ENCODE measurements around the gene SURF2. TPM values are rescaled to one million over a fixed set of nuclear protein-coding genes. Genes with fewer than 3 reads are reported as not detected.

The SURF2 gene
- polyA plus RNA-seq, 3 donors: 17.5 to 24.7 (median 17.6) TPM

DNA sequence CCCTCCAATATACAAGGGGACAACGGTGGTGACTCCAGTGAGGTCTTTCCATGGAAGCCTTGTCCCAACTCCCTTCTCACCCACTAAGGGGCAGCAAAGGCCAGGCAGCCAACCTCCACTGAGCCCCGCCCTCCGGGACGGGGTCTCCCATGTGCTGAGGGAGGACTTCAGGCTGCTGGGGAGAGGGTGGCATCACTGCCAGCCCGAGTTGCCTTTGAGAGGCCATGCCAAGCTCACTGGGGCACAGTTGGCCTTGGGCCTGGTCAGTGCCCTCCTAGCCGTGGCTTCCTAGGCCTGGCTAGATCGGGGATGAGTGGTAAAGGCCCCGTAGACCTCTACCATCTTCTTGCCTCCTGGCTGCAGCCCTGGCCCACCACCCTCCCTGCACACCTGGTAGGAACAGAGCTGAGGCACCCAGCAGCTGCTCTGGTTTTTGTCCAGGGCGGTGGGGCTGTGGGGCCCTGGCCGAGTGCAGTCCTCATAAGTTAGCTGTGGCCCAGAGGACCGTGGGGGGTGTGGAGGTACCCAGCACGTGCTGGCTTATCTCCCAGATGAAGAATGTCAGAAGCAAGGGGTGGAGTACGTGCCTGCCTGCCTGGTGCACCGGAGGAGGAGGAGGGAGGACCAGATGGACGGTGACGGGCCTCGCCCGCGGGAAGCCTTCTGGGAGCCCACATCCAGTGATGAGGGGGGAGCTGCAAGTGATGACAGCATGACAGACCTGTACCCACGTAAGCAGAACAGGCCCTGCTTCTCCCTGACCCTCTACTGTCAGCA, 3.2 kb downstream of the SURF2 start:
- H2AFZ ChIP-seq (ENCODE audit: insufficient read depth, low read depth, low read length, poor library complexity, severe bottlenecking): no peak overlapping the region
- H3K79me2 ChIP-seq (ENCODE audit: insufficient read depth, low read length): peaks cover 26% of the 10 kb centered on the region
- peak overlapping the region in 6 of 7 donors; percentile 12 to 63 (median 55) for H3K27ac Mint-ChIP-seq
- H3K4me3 ChIP-seq (replicated peaks in 1 of 3; ENCODE audit: low read depth in 2 of 3, low read length in 3 of 3): no peak overlapping the region
- TF ChIP-seq, protein P1, sequence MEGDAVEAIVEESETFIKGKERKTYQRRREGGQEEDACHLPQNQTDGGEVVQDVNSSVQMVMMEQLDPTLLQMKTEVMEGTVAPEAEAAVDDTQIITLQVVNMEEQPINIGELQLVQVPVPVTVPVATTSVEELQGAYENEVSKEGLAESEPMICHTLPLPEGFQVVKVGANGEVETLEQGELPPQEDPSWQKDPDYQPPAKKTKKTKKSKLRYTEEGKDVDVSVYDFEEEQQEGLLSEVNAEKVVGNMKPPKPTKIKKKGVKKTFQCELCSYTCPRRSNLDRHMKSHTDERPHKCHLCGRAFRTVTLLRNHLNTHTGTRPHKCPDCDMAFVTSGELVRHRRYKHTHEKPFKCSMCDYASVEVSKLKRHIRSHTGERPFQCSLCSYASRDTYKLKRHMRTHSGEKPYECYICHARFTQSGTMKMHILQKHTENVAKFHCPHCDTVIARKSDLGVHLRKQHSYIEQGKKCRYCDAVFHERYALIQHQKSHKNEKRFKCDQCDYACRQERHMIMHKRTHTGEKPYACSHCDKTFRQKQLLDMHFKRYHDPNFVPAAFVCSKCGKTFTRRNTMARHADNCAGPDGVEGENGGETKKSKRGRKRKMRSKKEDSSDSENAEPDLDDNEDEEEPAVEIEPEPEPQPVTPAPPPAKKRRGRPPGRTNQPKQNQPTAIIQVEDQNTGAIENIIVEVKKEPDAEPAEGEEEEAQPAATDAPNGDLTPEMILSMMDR (IDR thresholded peaks at IDR 0.05): no peak
- no peak overlapping the region for H3K9ac ChIP-seq (ENCODE audit: insufficient read depth, low read length, poor library complexity, severe bottlenecking)
- peaks cover 0 to 1% (median 0%) of the 10 kb centered on the region in 7 donors for H3K9me3 Mint-ChIP-seq
- no peak overlapping the region for H3K4me3 Mint-ChIP-seq
- no peak overlapping the region for H3K27ac ChIP-seq (ENCODE audit: low read depth in 1 of 2, low read length in 2 of 2)
- peaks cover 37% of the 10 kb centered on the region for H3K4me1 Mint-ChIP-seq
- intact Hi-C loops (cut with micrococcal nuclease): no loop called here
- H3K27me3 ChIP-seq (ENCODE audit: control insufficient read depth in 2 of 2, insufficient read depth in 2 of 2, low read length in 2 of 2): no peaks in the 10 kb centered on the region
- H3K9me3 ChIP-seq (replicated peaks in 1 of 2; ENCODE audit: control insufficient read depth in 1 of 2, insufficient read depth in 1 of 2, low read length in 2 of 2): no peaks in the 10 kb centered on the region
- peaks cover 43 to 56% of the 10 kb centered on the region in 2 donors for H3K36me3 ChIP-seq (replicated peaks in 1 of 2; ENCODE audit: control insufficient read depth in 1 of 2, insufficient read depth in 2 of 2, low read length in 2 of 2)
- peaks cover 51 to 58% of the 10 kb centered on the region in 2 donors for H3K36me3 Mint-ChIP-seq
- DNase-seq: no peak
- H3K4me2 ChIP-seq (replicated peaks; ENCODE audit: extremely low read depth, low read length, poor library complexity, severe bottlenecking): no peak overlapping the region
- 84% methylated on average over 18 of the region's 20 CpGs for WGBS (ENCODE audit: insufficient coverage)
- peaks cover 0 to 2% (median 0%) of the 10 kb centered on the region in 3 donors for H3K27me3 Mint-ChIP-seq (ENCODE audit: low read depth in 3 of 3)
- peaks cover 49% of the 10 kb centered on the region for H4K20me1 ChIP-seq (ENCODE audit: insufficient read depth, low read length)
- peaks cover 27 to 32% of the 10 kb centered on the region in 2 donors for H3K4me1 ChIP-seq (ENCODE audit: control insufficient read depth in 1 of 2, insufficient read depth in 2 of 2, low read length in 2 of 2)

DNA sequence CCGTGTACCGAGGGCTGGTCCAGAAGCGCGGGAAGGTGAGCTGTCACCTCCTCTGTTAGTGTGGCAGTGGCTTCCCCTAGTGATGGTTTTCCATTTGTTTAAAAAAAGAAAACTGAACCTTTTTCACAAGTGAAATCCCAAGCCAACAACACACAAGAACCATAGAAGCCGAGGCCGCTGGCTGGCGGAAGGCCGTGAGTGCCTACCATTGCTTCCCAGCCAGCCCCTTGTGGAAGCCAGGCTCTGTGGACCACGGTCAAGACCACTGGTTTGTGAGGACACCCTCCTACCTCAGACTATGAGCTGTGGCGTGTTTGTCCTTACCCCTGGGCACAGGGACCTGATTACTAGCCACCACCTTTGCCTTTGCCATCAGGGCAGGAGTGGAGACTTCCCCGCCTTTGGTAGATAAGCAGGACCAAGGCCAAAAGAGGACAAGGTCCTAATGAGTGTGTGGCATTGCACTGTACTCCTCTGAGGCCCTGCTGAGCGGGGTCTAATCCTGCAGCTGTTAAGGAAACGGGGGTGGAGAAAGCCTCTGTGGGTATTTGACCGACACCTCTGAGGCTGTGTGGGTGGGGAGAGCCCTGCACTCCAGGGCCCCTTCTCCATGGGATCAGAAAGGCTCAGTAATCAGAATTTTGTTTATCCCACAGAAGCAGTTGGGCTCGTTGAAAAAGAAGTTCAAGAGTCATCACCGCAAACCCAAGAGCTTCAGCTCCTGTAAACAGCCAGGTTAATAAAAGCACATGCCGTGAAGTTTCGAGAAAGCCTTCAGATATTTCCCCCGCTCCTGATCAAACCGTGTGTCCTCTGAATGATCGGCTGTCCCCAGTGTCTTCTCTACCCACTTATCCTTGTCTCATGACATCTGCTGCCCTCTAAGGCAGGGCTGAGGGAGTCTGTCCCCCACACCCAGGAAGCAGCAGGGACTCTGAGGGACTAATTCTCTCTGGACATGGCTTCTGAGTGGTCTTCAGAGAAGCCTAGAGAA, 4.3 kb downstream of the SURF2 start:
- Histone ChIP-seq H3K9ac (ENCODE audit: insufficient read depth, low read length, poor library complexity, severe bottlenecking) (no peak overlapping the region), H3K27ac (ENCODE audit: low read depth in 1 of 2, low read length in 2 of 2) (no peak overlapping the region)
- DNase-seq: no peak

More for the DNA sequence above, 4.3 kb downstream of the SURF2 start:
- Histone ChIP-seq H2AFZ (ENCODE audit: insufficient read depth, low read depth, low read length, poor library complexity, severe bottlenecking) (no peak overlapping the region), H3K79me2 (ENCODE audit: insufficient read depth, low read length) (peaks cover 27% of the 10 kb centered on the region), H3K4me1 (ENCODE audit: control insufficient read depth in 1 of 2, insufficient read depth in 2 of 2, low read length in 2 of 2) (peaks cover 16 to 21% of the 10 kb centered on the region in 2 donors), H3K9me3 (replicated peaks in 1 of 2; ENCODE audit: control insufficient read depth in 1 of 2, insufficient read depth in 1 of 2, low read length in 2 of 2) (no peaks in the 10 kb centered on the region), H4K20me1 (ENCODE audit: insufficient read depth, low read length) (peaks cover 60% of the 10 kb centered on the region), H3K4me3 (replicated peaks in 1 of 3; ENCODE audit: low read depth in 2 of 3, low read length in 3 of 3) (no peak overlapping the region), H3K4me2 (replicated peaks; ENCODE audit: extremely low read depth, low read length, poor library complexity, severe bottlenecking) (no peak overlapping the region), H3K27me3 (ENCODE audit: control insufficient read depth in 2 of 2, insufficient read depth in 2 of 2, low read length in 2 of 2) (no peaks in the 10 kb centered on the region), H3K36me3 (replicated peaks in 1 of 2; ENCODE audit: control insufficient read depth in 1 of 2, insufficient read depth in 2 of 2, low read length in 2 of 2) (peaks cover 53 to 67% of the 10 kb centered on the region in 2 donors)
- Mint-ChIP-seq H3K4me1 (peaks cover 27% of the 10 kb centered on the region), H3K27me3 (ENCODE audit: low read depth in 3 of 3) (peaks cover 0 to 2% (median 0%) of the 10 kb centered on the region in 3 donors), H3K27ac (peak overlapping the region in 3 of 7 donors; percentile 2 to 35 (median 8)), H3K9me3 (peaks cover 0 to 1% (median 0%) of the 10 kb centered on the region in 7 donors), H3K4me3 (no peak overlapping the region), H3K36me3 (peaks cover 60 to 68% of the 10 kb centered on the region in 2 donors)
- intact Hi-C loops (cut with micrococcal nuclease): no loop called here
- WGBS (ENCODE audit: insufficient coverage): 87% methylated on average over 16 of the region's 21 CpGs
- TF ChIP-seq, protein P1 (IDR thresholded peaks at IDR 0.05): no peak
